ENCODE data around the gene SDF2L1. TPM values are rescaled to one million over a fixed set of nuclear protein-coding genes. Genes with fewer than 3 reads are reported as not detected.
A peak's percentile ranks its signal among the peaks of the same experiment; 100 is the strongest.

Gene SDF2L1
- total RNA-seq, 1 donor from 2014 or later = 36.1 TPM

DNA sequence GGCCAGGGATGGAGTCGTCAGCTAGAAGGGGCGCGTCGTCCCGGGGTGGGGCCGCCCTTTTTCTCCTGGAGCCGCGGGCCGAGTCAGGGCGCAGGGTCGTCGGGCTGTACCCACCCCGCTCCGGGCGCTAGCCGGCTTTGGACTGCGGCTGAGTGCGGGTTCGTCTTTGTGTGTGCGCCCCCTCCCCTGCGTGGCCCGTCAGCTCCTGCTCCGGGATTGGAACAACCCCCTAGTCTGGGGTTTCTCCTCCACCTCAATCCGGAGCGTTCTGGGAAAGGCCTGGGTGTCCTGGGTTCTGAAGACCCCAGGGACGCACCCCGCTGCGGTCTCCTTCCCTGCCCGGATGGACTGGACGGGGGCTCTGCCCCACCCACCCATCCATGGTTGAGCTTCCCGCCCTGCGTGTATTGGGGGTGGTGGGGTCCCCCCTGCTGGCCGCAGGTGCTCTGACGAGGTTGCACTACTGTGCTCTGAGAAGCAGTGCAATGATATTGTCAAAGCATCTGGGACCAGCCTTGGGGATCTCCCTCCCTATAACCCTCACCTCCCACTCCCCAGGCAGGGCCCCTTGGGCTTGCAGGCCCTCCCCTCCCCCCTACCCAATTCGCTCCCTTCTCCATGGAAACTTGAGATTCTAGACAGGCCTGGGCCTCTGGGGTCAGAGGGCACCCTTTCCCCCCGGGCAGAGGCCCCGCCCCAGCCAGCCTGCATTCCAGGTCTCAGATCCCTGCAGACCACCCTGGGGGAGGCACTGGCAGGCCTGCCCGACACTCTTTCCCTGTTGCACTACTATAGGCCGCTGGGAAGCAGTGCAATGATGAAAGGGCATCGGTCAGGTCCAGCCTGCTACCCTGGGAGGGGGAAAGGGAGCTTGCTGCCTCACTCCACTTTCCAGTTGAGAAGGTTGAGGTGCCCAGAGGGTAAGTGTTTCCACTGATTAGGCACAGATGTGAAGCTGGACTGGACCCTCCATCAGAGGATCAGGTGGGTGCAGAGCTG is 10.7 kb downstream of the SDF2L1 start:
- Histone ChIP-seq H3K27ac (peak overlapping the region; percentile 6), H3K4me1 (peaks cover 28% of the 10 kb centered on the region), H3K4me3 (peak overlapping the region; percentile 72), H3K27me3 (ENCODE audit: low read depth) (no peaks in the 10 kb centered on the region), H3K36me3 (peaks cover 14% of the 10 kb centered on the region), H3K9me3 (no peaks in the 10 kb centered on the region)
- intact Hi-C loops (cut with DNase I) = no loop called here
- DNase-seq (no peak), ATAC-seq (no peak)
- TF ChIP-seq, protein P1, sequence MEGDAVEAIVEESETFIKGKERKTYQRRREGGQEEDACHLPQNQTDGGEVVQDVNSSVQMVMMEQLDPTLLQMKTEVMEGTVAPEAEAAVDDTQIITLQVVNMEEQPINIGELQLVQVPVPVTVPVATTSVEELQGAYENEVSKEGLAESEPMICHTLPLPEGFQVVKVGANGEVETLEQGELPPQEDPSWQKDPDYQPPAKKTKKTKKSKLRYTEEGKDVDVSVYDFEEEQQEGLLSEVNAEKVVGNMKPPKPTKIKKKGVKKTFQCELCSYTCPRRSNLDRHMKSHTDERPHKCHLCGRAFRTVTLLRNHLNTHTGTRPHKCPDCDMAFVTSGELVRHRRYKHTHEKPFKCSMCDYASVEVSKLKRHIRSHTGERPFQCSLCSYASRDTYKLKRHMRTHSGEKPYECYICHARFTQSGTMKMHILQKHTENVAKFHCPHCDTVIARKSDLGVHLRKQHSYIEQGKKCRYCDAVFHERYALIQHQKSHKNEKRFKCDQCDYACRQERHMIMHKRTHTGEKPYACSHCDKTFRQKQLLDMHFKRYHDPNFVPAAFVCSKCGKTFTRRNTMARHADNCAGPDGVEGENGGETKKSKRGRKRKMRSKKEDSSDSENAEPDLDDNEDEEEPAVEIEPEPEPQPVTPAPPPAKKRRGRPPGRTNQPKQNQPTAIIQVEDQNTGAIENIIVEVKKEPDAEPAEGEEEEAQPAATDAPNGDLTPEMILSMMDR (IDR thresholded peaks at IDR 0.05) = no peak

DNA sequence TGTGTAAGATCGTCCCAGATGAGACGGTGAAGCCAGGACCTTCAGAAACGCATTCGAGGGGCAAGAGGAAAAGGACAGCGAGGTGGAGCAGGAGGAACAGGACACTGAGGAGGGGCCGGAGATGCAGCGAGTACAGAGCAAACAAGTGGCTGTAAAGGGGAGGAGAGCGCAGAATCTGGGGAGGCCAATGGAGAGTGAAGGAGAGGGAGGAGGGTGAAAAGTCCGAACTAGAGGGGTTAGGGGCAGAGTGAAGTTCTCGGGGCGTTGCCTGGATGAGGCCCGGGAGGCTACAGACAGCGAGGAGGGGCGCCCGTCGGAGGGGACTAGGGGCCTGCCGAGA is 14.9 kb downstream of the SDF2L1 start:
- DNase-seq = no peak
- TF ChIP-seq, protein P1 (IDR thresholded peaks at IDR 0.05) = no peak
- ATAC-seq = no peak
- no peaks in the 10 kb centered on the region for H3K9me3 ChIP-seq
- intact Hi-C loops (cut with DNase I) = no loop called here
- peak overlapping the region; percentile 56 for H3K27ac ChIP-seq
- peak overlapping the region; percentile 76 for H3K4me3 ChIP-seq
- H3K27me3 ChIP-seq (ENCODE audit: low read depth) = no peaks in the 10 kb centered on the region
- peaks cover 20% of the 10 kb centered on the region for H3K4me1 ChIP-seq
- H3K36me3 ChIP-seq = no peaks in the 10 kb centered on the region

DNA sequence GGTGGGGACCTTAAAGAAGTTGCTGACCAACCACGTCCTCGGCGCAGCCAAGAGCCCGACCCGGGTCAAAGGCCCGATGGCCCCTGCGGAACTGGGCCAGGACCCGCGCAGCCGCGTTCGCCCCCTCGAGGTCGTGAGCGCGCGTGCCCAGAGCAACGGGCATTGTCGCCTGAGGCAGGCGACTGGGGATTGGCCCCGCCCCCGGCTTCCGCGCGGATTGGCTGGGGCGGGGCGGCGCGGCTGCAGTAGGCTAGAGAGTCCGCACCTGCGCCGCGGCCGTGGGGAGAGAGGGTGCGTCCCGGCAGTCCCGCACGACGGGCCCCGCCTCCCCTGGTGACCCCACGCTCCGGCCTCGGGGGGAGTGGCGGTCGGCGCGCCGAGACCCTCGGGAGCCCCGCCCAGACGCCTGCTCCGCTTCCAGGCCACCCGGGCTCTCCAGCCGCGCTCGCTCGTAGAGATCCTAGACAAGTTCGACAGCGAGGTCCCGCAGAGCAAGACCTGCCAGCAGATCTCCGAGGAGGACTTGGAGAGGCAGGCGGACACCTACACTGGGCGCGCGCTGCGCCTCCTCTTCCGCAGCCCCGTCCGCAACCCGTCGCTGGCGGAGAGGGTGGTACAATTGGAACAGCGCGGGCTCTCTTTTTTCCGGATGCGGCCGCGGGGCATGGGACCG is 15.4 kb downstream of the SDF2L1 start:
- intact Hi-C loops (cut with DNase I) = no loop called here
- TF ChIP-seq, protein P1 (IDR thresholded peaks at IDR 0.05) = peak; percentile 36
- no peaks in the 10 kb centered on the region for H3K9me3 ChIP-seq
- peak overlapping the region; percentile 76 for H3K4me3 ChIP-seq
- peak overlapping the region; percentile 56 for H3K27ac ChIP-seq
- ATAC-seq (peak; percentile 93 to 97), DNase-seq (peak; percentile 91)
- no peaks in the 10 kb centered on the region for H3K36me3 ChIP-seq
- H3K27me3 ChIP-seq (ENCODE audit: low read depth) = no peaks in the 10 kb centered on the region
- peaks cover 16% of the 10 kb centered on the region for H3K4me1 ChIP-seq

DNA sequence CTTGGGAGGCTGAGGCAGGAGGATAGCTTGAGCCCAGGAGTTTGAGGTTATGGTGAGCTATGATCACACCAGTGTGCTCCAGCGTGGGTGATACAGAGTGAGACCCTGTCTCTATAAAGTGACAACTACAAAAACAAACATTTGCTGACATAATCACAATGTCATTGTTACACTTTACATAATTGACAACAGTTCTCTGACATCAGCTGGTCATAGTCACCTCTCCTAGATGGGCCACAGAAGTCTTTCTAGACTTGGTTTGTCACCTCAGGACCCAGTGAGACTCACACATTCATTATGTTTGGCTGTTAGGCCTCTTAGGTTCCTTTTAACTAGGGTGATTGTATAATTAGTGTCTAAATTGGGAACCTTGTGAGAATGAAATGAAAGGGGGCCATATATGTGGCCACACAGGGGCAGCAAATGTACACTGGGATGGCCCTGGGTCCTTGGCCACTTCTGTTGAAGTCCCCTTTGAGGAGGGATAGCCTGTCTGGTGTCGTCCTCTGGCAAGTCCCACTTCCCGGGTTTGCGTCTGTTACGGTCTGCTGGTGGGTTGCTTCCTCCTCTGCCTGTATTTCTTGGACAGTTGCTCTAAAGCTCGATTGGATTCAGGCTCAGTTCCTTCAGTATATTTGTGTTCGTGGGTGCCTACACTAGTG is 17.9 kb downstream of the SDF2L1 start:
- Histone ChIP-seq H3K9me3 (no peaks in the 10 kb centered on the region), H3K4me3 (no peak overlapping the region), H3K27ac (no peak overlapping the region), H3K27me3 (ENCODE audit: low read depth) (no peaks in the 10 kb centered on the region), H3K4me1 (peaks cover 13% of the 10 kb centered on the region), H3K36me3 (no peaks in the 10 kb centered on the region)
- TF ChIP-seq, protein P1 (IDR thresholded peaks at IDR 0.05) = no peak
- ATAC-seq (no peak), DNase-seq (no peak)
- intact Hi-C loops (cut with DNase I) = no loop called here

DNA sequence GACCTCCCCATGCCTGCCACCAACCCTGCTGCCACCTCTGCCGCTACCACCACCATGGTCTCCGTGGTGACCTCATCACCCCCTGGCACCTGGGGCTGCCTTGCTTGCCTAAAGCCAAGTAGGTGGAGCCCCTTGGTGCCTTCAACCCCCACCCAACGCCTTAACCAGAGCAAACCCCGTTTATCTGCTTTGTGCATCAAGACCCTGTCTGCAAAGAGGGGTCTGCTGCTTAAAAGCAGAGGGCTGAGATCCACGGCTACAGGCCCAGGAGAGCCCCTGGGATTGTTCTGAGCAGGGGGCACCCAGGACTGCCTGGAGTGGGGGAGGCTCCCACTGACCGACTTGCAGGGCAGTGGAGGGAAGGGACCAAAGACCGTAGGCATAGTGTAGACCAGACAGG is 18.8 kb downstream of the SDF2L1 start:
- DNase-seq (no peak), ATAC-seq (no peak)
- Histone ChIP-seq H3K36me3 (no peaks in the 10 kb centered on the region), H3K9me3 (no peaks in the 10 kb centered on the region), H3K4me1 (peaks cover 18% of the 10 kb centered on the region), H3K4me3 (no peak overlapping the region), H3K27me3 (ENCODE audit: low read depth) (no peaks in the 10 kb centered on the region), H3K27ac (no peak overlapping the region)
- TF ChIP-seq, protein P1 (IDR thresholded peaks at IDR 0.05) = no peak
- intact Hi-C loops (cut with DNase I) = no loop called here

Measured in lower lobe of right lung (tissue), 2 donors.